HG03558 (cell line): Measurements from ENCODE around the gene SPEF1.
"Not testable (repeated sequence)": the region's sequence is repeated elsewhere in the genome, so short reads cannot be mapped to it uniquely, and the experiment has no call there.

Source experiments
- ATAC-seq: cut with Tn5 transposase; IDR thresholded peaks from one replicate; pipeline ENCODE4 v1.9.1; 2021; ENCODE audit warnings: moderate number of reproducible peaks; ENCODE audit not compliant: unreplicated experiment; ENCODE audit errors: extremely low read depth

SPEF1 gene, protein sequence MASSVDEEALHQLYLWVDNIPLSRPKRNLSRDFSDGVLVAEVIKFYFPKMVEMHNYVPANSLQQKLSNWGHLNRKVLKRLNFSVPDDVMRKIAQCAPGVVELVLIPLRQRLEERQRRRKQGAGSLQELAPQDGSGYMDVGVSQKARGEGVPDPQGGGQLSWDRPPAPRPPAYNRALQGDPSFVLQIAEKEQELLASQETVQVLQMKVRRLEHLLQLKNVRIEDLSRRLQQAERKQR

DNA sequence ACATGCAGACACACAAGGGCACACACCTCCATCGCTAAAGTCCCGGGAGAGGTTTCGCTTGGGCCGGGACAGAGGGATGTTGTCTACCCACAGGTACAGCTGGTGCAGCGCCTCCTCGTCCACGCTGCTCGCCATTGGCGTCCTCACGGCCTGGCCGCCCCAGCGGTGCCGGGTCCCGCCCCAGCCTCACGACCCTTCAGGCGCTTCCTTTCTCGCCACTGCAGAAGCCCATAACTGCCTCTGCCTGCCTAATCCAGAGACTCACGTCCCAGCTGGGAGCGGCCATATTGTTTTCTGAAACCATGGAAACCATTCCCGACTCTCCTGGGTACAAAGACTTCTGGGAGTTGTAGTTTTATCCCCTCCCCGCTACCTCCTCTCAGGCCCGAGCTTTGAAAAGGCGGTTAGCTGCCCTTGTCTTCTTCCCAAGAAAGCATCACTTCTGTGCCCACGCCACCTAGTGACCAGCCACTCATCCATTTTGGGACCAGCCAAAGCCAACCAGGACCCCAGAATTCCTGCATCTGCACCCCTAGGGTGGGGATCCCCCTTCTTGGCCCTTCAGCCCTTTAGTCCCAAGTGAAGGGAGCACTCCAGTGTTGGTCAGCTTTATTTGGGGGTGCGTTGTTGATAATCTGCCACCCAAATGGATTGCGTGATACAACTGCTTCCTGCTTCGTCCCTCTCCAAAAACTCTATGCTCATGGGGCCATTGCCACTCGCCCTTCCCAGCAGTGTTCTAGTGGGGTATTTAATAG lies at the start of gene SPEF1:
Gene SPEF1 (minus strand): TSS at position 296 of the 758 bp plus-strand sequence. CDS start 161 bp downstream, at position 135.
- ATAC-seq, result no peak

DNA sequence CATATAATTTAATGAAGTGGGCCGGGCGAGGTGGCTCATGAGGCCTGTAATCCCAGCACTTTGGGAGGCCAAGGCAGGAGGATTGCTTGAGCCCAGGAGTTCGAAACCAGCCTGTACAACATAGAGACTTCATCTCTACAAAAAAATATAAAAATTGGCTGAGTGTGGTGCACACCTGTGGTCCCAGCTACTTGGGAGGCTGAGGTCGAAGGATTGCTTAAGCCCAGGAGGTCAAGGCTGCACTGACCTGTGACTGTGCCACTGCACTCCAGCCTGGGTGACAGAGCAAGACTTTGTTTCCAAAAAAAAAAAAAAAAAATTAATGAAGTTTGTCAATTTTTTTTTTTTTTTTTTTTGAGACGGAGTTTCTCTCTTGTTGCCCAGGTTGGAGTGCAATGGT lies 48.6 kb upstream of the SPEF1 start:
- not testable (repeated sequence) for ATAC-seq

DNA sequence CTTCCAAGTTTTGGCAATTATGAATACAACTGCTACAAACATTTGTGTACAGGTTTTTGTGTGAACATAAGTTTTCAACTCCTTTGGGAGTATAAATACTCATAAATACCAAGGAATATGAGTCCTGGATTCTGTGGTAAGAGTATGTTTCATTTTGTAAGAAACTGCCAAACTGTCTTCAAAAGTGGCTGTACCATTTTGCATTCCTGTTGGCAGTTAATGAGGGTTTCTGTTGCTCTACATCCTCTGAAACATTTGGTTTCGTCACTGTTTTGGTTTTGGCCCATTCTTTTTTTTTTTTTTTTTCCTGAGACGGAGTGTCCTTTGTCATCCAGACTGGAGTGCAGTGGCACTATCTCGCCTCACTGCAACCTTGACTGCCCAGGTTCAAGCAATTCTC lies 47.5 kb upstream of the SPEF1 start:
- no peak for ATAC-seq

DNA sequence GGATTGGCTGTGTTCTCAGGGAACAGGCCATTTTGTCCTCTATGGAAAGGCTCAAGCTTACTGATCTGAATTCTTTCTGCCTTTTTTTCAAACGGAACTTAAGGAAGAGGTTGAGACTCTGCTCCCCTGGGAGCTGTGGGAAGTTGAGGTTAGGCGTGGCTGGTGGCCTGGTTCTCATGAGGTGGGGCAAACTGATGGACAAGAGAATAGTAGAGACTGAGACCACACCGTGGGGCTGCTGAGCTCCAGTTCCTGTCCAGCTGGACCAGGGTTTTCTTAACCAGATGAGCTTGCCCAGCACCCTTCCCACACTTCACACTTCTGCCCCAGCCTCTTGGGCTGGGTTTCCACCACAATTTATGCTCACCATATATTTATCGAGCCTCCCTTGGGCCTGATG lies 45.2 kb upstream of the SPEF1 start:
- ATAC-seq, result no peak

DNA sequence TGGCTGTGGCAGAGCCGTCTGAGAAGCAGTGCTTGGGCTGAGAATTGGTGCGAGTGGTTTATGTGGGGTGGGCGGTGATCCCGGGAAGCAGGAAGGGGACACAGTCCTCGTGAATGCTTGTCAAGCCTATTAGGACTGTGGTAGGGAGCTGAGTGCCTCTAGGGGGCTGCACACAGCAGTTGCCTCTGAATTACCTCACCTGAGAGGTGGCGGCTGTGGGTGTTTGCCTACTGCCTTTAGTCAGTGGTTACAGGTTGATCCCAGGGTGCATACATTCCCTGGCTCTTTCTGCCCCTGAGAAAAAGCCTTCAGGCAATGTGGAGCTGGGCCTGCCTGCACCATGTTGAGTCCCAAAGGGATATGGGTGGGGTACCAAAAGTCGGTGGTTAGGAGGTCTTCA lies 44.3 kb upstream of the SPEF1 start:
- ATAC-seq, result no peak

DNA sequence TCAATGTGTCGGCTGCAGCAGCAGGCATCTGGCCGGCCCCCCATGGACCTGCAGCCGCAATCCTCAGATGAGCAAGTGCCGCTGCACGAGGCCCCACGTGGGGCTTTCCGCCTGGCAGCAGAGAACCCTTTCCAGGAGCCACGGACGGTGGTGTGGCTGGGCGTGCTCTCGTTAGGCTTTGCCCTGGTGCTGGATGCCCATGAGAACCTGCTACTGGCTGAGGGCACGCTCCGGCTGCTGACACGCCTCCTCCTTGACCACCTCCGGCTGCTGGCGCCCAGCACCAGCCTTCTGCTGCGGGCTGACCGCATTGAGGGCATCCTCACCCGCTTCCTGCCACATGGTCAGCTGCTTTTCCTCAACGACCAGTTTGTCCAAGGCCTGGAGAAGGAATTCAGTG lies 42.6 kb upstream of the SPEF1 start:
- no peak for ATAC-seq

DNA sequence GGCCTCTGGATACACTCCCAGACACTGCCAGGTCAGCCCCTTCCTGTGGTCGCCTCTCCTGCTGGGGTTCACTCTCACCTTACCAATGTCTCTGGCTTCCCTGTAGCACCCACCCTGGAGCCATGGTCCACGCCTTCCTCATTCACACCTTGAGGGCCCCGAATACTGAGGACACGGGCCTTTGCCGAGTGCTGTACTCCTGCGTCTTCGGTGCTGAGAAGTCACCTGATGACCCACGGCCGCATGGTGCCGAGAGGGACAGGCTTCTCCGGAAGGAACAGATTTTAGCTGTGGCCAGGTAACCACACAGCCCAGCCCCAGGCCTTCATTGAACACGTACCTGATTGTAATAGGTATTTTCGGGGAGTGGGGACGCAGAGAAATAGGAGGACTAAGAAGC lies 40.7 kb upstream of the SPEF1 start:
- ATAC-seq, result no peak

DNA sequence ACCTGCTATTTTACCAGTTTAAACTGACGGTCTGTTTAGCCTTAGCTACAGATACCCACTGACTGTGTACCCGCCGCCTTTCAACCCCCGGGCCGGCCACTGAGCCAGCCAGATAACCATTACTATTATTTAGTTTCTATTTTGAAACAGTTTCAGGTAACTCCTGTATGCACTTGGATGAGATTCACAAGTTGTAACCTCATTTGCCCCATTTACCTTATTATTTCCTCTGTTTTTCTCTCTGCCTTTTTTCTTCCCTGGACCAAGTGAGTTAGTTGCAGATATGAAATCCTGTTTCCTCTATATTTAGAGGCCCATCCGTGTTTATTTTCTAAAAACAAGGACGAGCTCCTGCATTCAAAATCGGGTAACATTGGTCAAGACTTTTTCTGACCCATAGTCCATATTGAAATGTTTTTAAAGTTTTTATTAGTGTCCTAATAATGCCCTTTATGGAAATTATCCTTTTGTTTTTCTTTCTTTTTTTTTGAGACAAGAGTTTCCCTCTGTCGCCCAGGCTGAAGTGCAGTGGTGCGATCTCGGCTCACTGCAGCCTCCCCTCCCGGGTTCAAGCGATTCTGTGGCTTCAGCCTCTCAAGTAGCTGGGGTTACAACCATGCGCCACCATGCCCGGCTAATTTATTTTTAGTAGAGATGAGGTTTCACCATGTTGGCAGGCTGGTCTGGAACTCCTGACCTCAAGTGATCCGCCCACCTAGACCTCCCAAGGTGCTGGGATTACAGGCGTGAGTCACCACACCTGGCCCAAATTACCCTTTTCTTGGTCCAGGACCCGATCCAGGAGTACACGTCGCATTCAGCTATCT lies 39.9 kb upstream of the SPEF1 start:
- no peak for ATAC-seq

DNA sequence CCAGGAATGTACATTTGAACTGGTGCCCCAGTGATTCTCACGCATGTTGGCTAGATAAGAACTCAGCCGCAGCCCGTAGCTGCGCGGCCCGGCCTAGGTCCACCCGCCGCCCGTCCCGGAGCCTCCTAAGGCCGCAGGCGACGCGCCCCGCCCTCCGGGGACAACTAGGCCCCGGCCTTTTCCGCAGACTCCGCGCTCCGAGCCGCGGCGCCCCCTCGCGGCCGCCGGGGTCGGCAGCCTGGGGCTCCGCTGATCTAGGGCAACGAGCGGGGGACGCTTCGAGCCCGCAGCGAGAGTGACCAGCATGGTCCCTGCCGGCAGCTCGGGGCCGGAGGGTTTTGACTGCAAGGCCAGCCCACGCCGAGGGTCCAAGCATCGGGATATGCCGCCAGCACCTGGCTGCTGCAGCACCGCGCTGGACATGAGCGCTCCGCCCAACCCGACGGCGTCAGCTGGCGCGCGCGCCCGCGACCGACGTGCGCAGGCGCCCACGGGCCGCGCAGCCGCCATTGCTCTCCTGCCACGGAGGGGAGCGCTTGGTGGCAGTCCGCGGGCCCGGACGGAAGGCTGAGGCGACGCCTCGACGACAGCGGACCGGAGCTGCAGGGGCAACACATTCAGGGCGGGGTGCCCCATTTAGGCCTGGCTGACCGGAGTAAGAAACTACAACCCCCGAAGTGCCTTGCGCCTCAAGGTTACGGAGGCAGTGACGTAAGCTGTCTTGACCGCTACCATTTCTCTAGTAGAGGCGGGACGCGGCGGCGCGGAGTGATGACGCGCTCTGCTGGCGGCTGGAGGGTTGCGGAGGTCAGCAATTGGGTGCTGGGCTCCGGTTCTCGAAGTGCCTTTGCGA lies 39.0 kb upstream of the SPEF1 start, which contains the start of gene AP5S1:
Gene AP5S1 (plus strand): TSS at position 500 of the 853 bp plus-strand sequence. CDS start 1,571 bp downstream, outside the sequence.
- ATAC-seq, result peak; percentile 70

DNA sequence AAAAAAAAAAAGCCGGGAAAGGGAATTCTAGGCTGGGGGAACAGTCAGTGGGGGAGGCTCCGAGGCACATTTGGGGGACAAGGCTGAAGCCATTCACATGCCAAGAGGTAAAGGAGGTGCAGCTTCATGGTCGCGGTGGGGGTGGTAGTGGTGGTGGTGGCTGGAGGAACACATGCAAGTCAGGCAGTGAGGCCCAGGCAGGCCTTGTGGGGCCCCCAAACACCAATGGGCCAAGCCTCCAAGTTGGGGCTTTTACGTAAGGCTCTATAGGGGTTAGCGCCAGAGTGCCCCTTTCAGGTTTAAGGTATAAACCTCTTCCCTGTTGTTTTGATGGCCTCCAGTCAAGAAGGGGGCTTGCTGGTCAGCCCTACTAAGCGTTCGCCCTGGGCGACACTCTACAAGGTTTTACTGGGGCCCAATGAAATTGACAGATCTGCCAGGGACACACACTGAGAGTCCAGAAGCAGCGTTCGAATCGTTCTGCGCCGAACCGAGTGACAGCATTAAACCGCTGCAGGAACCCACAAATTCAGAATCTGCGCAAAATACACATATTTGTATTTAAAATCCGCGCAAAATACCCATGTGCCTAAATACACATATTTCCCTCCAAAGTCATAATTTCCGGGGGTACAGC lies 38.3 kb upstream of the SPEF1 start:
- ATAC-seq, result no peak

DNA sequence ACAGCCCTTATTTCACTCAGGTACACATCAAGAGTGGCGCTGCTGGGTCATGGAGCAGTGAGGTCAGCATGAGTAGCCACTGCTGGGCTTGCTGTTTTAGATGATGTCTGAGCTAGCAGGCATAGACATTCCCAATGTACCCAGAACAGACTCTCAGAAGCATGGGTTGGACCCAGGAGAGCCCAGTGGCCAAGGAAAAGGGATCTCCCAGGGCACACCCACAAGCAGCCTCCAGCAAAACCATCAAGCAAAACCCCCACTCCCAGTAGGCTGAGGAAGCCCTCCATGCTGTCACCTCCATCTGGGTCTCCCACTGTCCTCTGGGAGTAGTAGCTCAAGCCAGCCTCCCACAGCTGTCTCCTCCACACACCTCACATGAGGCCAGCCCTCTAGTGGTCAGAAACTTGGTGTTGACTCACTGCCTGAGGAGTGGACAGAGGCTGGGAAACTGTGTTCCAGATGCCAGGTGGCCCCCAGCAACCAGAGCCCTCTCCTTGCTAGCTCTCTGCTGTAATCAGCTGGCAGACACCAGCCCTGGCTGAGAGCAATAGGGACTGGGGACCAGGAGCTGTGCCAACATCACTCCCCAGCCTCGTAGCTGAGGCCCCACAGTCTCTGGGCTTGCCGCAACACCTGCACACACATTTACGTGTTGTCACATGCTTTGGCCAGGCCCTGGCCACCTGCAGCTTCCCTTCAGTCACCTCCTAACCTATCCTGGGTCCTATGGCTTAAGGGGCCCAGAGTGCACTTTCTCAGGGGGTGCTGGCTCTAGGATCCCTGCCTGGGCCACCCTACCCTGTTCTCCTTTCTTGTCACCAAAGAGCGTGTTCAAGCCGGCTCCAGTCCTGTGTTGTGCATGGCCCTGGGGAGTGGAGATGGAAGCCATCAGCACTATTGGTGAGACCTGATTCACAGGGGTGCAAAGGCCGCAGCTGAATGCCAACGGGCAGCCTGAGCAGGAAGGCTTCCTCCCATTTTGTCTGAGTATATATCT lies 37.2 kb upstream of the SPEF1 start:
- no peak for ATAC-seq

DNA sequence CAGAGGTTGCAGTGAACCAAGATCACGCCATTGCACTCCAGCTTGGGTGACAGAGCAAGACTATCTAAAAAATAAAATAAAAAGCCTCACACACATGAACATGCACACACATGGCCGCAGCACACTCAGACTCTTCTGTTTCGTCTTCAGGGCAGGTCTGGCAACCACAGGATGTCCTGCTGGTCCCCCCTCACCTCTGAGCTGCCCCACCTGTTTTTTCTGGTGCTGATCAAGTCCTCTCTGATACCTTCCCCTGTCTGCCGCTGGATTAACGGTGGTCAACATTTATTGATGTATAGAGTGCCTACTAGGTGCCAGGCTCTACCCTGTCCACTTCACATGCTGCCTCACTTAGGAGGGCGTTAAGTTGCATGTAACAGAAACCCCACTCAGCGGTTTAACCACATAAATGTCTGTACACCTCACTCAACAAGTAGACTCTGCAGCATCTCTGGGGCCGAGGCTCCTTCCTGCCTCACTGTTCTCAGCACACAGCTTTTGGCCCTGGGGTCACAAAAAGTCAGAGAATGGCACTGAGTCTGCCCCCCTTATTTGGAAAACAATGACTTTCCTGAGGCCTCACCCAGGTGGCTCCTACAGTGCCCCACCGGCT lies 34.6 kb upstream of the SPEF1 start:
- ATAC-seq, result no peak

DNA sequence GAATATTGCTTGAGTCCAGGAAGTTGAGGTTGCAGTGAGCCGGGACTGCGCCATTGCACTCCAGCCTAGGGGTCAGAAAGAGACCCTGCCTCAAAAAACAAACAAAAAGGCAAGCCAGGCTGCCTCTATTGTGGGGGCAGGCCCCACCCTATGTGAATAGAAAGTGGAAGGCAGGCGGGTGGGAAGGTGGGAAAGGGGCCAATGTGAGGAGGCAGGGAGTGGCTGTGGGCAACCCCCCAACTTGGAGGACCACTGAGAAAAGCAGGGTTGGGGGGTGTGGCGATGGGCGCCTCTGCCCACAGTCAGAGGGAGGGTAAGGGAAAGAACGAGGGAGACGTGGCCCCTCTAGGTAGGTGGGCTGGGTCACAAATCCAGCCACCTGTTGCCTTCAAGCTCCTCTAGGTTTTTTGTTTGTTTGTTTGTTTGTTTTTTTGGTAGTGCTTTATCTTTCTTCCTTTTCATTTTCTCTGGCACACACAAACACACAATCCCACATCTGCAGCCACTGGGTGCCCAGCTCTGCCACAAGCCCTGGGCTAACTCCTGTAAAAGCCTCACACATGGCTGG lies 33.8 kb upstream of the SPEF1 start:
- no peak for ATAC-seq

DNA sequence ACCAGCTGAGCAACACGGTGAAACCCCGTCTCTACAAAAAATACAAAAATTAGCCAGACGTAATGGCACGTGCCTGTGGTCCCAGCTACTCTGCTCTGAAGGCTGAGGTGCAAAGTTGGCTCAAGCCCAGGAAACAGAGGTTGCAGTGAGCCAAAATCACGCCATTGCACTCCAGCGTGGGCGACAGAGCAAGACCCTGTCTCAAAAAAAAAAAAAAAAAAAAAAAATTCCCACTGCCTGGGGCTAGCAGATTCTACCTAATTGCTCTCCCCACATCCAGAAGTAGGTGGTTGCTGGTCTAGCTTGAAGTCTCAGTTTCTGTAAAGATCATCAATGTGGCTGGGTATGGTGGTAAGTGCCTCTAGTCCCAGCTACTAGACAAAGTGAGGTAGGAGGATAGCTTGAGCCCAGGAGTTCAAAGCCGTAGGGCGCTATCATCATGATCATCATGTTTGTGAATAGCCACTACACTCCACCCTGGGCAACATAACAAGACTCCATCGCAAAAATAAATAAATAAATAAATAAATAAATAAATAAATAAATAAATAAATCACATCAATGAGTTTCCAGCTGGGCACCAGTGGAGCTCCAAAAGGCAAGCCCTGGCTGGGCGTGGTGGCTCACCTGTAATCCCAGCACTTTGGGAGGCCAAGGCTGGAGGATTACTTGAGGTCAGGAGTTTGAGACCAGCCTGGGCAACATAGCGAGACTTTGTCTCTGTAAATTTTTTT lies 32.8 kb upstream of the SPEF1 start:
- no peak for ATAC-seq

DNA sequence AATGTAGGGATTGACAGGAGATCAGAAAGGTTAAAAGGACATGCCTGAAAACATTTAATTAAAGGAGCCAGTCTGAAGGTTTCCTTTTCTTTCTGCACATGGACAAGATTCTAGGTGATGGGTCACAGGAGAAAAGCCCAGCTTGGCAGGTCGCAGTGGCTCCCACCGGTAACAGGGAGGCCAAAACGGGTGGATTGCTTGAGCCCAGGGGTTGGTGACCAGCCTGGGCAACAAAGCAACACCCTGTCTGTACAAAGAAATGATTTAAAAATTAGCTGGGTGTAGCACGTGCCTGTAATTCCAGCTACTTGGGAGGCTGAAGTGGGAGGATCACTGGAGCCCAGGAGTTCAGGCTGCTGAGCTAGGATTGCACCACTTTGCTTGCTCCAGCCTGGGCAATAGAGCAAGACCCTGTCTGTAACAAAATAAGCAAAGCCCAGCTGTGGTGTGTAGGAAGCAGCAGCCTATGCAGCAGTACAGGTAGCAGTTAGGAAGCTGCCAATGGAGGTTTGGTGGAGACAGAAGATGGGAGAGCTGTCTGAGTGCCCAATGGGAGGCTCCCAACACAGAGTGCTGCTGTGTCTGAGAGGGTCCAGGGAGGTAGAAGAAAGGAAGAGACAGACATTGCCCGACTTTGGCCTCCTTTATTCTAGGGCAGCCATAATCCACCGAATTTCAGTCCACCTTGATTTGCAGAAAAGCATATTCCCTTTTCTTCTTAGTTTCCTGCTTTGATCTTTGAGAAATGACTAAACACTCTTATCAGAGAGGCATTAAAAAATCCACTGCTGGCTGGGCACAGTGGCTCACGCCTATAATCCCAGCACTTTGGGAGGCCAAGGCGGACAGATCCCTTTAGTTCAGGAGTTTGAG lies 32.0 kb upstream of the SPEF1 start:
- ATAC-seq, result no peak

DNA sequence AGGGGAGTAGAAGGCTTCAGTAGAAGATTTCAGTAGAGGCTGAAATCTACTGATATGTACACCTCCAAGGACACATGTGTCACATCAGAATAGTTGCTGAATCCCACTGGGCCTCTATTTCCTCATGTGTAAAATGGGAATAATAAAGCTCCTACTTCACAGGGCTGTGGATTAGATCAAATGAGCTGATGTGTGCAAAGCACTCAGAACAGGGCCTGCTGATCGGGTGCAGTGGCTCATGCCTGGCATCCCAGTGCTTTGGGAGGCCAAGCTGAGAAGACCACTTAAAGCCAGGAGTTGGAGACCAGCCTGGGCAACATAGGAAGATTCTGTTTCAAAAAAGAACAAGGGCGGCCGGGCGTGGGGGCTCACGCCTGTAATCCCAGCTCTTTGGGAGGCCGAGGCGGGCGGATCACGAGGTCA lies 31.0 kb upstream of the SPEF1 start:
- no peak for ATAC-seq
